ENCODE results near the gene GPR55.

DNA sequence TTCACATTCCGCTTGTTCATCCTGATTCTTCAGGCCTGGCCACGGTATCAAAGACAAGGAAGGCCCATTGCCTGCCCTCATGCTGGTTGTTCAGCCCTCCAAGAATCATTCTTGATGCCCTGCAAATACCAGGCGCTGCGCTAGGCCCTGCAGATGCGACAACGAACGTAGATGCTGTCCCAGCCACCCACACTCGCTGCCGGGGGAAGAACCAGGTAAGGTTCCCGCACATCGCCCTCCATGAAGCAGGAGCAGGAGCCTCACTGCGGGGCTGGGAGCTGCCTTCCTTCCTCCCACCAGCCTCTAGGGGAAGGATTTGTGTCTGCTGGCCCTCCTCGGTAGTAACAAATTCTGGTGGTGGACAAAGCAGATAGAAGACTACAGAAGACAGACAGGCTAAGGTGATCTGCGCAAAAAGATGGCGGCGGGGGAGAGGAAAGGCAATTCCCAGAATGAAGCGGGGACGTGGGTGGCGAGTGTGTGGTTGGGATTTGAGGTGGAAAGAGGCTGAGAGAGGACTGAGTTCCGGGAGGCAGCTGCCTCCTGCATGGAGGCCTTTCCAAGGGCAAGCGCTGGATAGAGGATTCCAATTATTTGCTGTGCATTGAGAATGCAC is 19.8 kb upstream of the GPR55 start:
- TF ChIP-seq CTCF (IDR thresholded peaks at IDR 0.05; ENCODE audit: insufficient read depth, low read depth, low read length) (no peak), EZH2 (IDR thresholded peaks at IDR 0.05; ENCODE audit: insufficient read depth, low read length) (no peak)

Measured in astrocyte (in vitro differentiated cells and primary cell).